Measurements from ENCODE around the gene PRKAR1B. TPM values are rescaled to one million over a fixed set of nuclear protein-coding genes. Genes with fewer than 3 reads are reported as not detected.

PRKAR1B gene
- total RNA-seq, 1 donor from 2014 or later: 21.7 TPM

GRCh38 chr7:515628-516027 is 211.5 kb downstream of the PRKAR1B start:
- Mint-ChIP-seq H3K4me3 (ENCODE audit: unreplicated experiment) (no peak overlapping the region), H3K36me3 (ENCODE audit: low read depth, unreplicated experiment) (peaks cover 4% of the 10 kb centered on the region), H3K27ac (ENCODE audit: unreplicated experiment) (no peak overlapping the region), H3K27me3 (ENCODE audit: unreplicated experiment) (peaks cover 15% of the 10 kb centered on the region), H3K9me3 (ENCODE audit: unreplicated experiment) (no peaks in the 10 kb centered on the region), H3K4me1 (ENCODE audit: unreplicated experiment) (peaks cover 5% of the 10 kb centered on the region)
- no peak for TF ChIP-seq CTCF (IDR thresholded peaks at IDR 0.05; ENCODE audit: unreplicated experiment)
- no peak for DNase-seq (ENCODE audit: low spot score)

- no peak for TF ChIP-seq CTCF (IDR thresholded peaks at IDR 0.05; ENCODE audit: unreplicated experiment)
- no peak overlapping the region for H3K27ac Mint-ChIP-seq (ENCODE audit: unreplicated experiment)
- no peak overlapping the region for H3K4me3 Mint-ChIP-seq (ENCODE audit: unreplicated experiment)
- peaks cover 5% of the 10 kb centered on the region for H3K4me1 Mint-ChIP-seq (ENCODE audit: unreplicated experiment)
- peaks cover 4% of the 10 kb centered on the region for H3K36me3 Mint-ChIP-seq (ENCODE audit: low read depth, unreplicated experiment)
- H3K9me3 Mint-ChIP-seq (ENCODE audit: unreplicated experiment): no peaks in the 10 kb centered on the region
- H3K27me3 Mint-ChIP-seq (ENCODE audit: unreplicated experiment): peaks cover 15% of the 10 kb centered on the region
- DNase-seq (ENCODE audit: low spot score): no peak
Observed at GRCh38 chr7:514651-515598, 212.2 kb downstream of the PRKAR1B start.

- no peaks in the 10 kb centered on the region for H3K9me3 Mint-ChIP-seq (ENCODE audit: unreplicated experiment)
- H3K4me1 Mint-ChIP-seq (ENCODE audit: unreplicated experiment): peaks cover 5% of the 10 kb centered on the region
- H3K27ac Mint-ChIP-seq (ENCODE audit: unreplicated experiment): no peak overlapping the region
- peaks cover 17% of the 10 kb centered on the region for H3K27me3 Mint-ChIP-seq (ENCODE audit: unreplicated experiment)
- DNase-seq (ENCODE audit: low spot score): no peak
- H3K4me3 Mint-ChIP-seq (ENCODE audit: unreplicated experiment): no peak overlapping the region
- H3K36me3 Mint-ChIP-seq (ENCODE audit: low read depth, unreplicated experiment): peaks cover 4% of the 10 kb centered on the region
- no peak for TF ChIP-seq CTCF (IDR thresholded peaks at IDR 0.05; ENCODE audit: unreplicated experiment)
Observed at GRCh38 chr7:514242-514641, 212.8 kb downstream of the PRKAR1B start.

- no peaks in the 10 kb centered on the region for H3K9me3 Mint-ChIP-seq (ENCODE audit: unreplicated experiment)
- H3K27ac Mint-ChIP-seq (ENCODE audit: unreplicated experiment): peak overlapping the region; percentile 26
- no peak overlapping the region for H3K4me3 Mint-ChIP-seq (ENCODE audit: unreplicated experiment)
- peaks cover 5% of the 10 kb centered on the region for H3K4me1 Mint-ChIP-seq (ENCODE audit: unreplicated experiment)
- H3K27me3 Mint-ChIP-seq (ENCODE audit: unreplicated experiment): peaks cover 17% of the 10 kb centered on the region
- peaks cover 4% of the 10 kb centered on the region for H3K36me3 Mint-ChIP-seq (ENCODE audit: low read depth, unreplicated experiment)
- DNase-seq (ENCODE audit: low spot score): no peak
- no peak for TF ChIP-seq CTCF (IDR thresholded peaks at IDR 0.05; ENCODE audit: unreplicated experiment)
Observed at GRCh38 chr7:513521-514166, 213.4 kb downstream of the PRKAR1B start.

Measured in endothelial cell (in vitro differentiated cells).